K562 (cell line): ENCODE data around the gene MYBPC3.

Experiments used
- RBFOX2 ChIP-seq: fragments of 200-400 bp; formaldehyde crosslinking; IDR thresholded peaks from 2 replicates; pipeline ENCODE4 v1.6.1; 2017; ENCODE audit warnings: low read depth, mild to moderate bottlenecking, low read length, moderate library complexity
- TF ChIP-seq, protein P1 (sequence below): sonication (generic); formaldehyde crosslinking; IDR thresholded peaks from 2 replicates; pipeline ENCODE4 v1.8.0; 2023; ENCODE audit warnings: mild to moderate bottlenecking, missing genetic modification reagents

DNA sequence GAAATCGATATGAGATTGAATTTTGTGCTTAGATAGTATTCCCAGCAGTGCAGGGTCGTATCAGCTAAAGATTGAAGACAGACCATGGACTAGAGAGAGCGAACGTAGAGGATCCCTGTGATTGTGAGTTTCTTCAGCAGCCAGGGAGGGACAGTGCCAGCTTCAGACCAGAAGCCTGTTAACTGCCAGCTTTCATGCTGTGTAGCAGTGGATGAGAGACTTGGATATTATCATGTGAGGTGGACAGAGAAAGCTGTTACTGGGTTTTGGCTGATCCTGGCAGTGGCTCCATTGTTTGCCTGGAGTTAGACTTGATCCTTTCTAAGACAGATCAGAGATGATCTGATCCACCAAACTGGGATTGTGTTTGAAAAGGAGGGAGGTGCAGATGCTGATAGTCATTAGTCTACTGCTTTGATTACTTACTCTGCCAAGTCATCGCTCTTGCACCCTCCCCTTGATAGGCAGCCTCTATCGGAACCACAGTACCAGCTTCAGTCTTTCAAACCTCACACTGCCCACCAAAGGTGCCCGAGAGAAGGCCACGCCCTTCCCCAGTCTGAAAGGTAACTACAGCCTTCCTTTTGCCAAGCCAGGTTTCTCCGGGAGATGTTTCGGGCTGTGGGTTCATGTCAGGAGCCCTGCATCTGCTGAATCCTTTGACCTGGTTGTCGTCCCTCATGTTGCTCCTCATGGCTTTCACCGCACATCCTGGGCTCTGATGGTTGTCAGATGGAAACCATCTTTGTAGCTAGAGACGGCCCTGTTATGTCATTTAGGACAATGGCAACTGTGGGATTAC, 66.3 kb downstream of the MYBPC3 start:
- TF ChIP-seq, protein P1, sequence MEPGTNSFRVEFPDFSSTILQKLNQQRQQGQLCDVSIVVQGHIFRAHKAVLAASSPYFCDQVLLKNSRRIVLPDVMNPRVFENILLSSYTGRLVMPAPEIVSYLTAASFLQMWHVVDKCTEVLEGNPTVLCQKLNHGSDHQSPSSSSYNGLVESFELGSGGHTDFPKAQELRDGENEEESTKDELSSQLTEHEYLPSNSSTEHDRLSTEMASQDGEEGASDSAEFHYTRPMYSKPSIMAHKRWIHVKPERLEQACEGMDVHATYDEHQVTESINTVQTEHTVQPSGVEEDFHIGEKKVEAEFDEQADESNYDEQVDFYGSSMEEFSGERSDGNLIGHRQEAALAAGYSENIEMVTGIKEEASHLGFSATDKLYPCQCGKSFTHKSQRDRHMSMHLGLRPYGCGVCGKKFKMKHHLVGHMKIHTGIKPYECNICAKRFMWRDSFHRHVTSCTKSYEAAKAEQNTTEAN (CRISPR knock-in tag), result no peak
- TF ChIP-seq RBFOX2, result no peak
